Measurements from ENCODE around the gene NBDY. TPM values are rescaled to one million over a fixed set of nuclear protein-coding genes. Genes with fewer than 3 reads are reported as not detected.

The NBDY gene
- total RNA-seq, 1 donor from 2014 or later = 29.9 TPM

- no peak for DNase-seq (ENCODE audit: low spot score)
- intact Hi-C loops (cut with DNase I) = no loop called here
These were observed 88.1 kb downstream of the NBDY start for GRCh38 chrX:56817179-56817578.

- no peak for DNase-seq (ENCODE audit: low spot score)
- intact Hi-C loops (cut with DNase I) = no loop called here
These were observed 97.0 kb downstream of the NBDY start for GRCh38 chrX:56826020-56826419.

- no peak for DNase-seq (ENCODE audit: low spot score)
- intact Hi-C loops (cut with DNase I) = no loop called here
These were observed 104.6 kb downstream of the NBDY start for GRCh38 chrX:56833626-56834025.

- no peak for DNase-seq (ENCODE audit: low spot score)
- intact Hi-C loops (cut with DNase I) = no loop called here
These were observed 124.4 kb downstream of the NBDY start for GRCh38 chrX:56853436-56853835.

- DNase-seq (ENCODE audit: low spot score) = no peak
- intact Hi-C loops (cut with DNase I) = no loop called here
These were observed 128.0 kb downstream of the NBDY start for GRCh38 chrX:56857042-56857441.

- intact Hi-C loops (cut with DNase I) = no loop called here
- DNase-seq (ENCODE audit: low spot score) = no peak
These were observed 131.8 kb downstream of the NBDY start for GRCh38 chrX:56860888-56861287.

Other genes starting within 250 kb of the NBDY start
- 34.7 TPM for gene UBQLN2, start 165.6 kb upstream of the NBDY start, total RNA-seq